Liver (tissue), 9 donors: ENCODE results near the gene DGCR6. TPM values are rescaled to one million over a fixed set of nuclear protein-coding genes. Genes with fewer than 3 reads are reported as not detected.
"Not testable (repeated sequence)": the region's sequence is repeated elsewhere in the genome, so short reads cannot be mapped to it uniquely, and the experiment has no call there.

Experiments used
- DNase-seq: peaks from one replicate; pipeline ENCODE4 v3.0.0-alpha.2; 2017; ENCODE audit warnings: low spot score
- H3K27ac ChIP-seq, 2 donors: one replicate each; pipeline ENCODE4 v1.7.0; 2013; ENCODE audit warnings: inconsistent platforms in 2 of 2, low read length in 2 of 2, control low read depth in 1 of 2, low read depth in 1 of 2, mild to moderate bottlenecking in 1 of 2
- H3K27me3 ChIP-seq, 4 donors: one replicate each; pipeline versions ENCODE4 v1.6.1 to v1.7.0; 2013; ENCODE audit warnings: low read length in 3 of 4, inconsistent platforms in 1 of 4, mild to moderate bottlenecking in 1 of 4, moderate library complexity in 1 of 4; ENCODE audit not compliant: control insufficient read depth in 4 of 4, insufficient read depth in 4 of 4
- H3K36me3 ChIP-seq, 4 donors: one replicate each; pipeline versions ENCODE4 v1.6.1 to v1.7.0; 2013; ENCODE audit warnings: low read length in 3 of 4, mild to moderate bottlenecking in 3 of 4, low read depth in 1 of 4, moderate library complexity in 1 of 4; ENCODE audit not compliant: control insufficient read depth in 4 of 4, insufficient read depth in 3 of 4
- H3K4me1 ChIP-seq, 4 donors: one replicate each; pipeline versions ENCODE4 v1.6.1 to v1.7.0; 2013; ENCODE audit warnings: low read length in 3 of 4, mild to moderate bottlenecking in 3 of 4, moderate library complexity in 1 of 4; ENCODE audit not compliant: control insufficient read depth in 4 of 4, insufficient read depth in 4 of 4
- H3K4me3 ChIP-seq, 3 donors: one replicate each; pipeline versions ENCODE4 v1.6.1 to v1.7.0; 2013; ENCODE audit warnings: low read length in 3 of 3, control low read depth in 1 of 3, low read depth in 1 of 3, mild to moderate bottlenecking in 1 of 3
- H3K9ac ChIP-seq, 2 donors: one replicate each; pipeline ENCODE4 v1.7.0; 2013; ENCODE audit warnings: low read length in 2 of 2, mild to moderate bottlenecking in 2 of 2, moderate library complexity in 2 of 2, control low read depth in 1 of 2, low read depth in 1 of 2
- H3K9me3 ChIP-seq, 4 donors: one replicate each; pipeline versions ENCODE4 v1.6.1 to v1.7.0; 2013; ENCODE audit warnings: low read length in 3 of 4; ENCODE audit not compliant: control insufficient read depth in 4 of 4
- CTCF ChIP-seq: fragments of 150-350 bp; IDR thresholded peaks from 2 replicates; pipeline ENCODE4 v1.5.1; 2017; ENCODE audit warnings: improper control_type of control experiment, low read depth, low read length; ENCODE audit not compliant: missing input control
- FOXA2 ChIP-seq: IDR thresholded peaks from 2 replicates; pipeline ENCODE4 v1.6.1; 2016; ENCODE audit warnings: antibody characterized with exemption
- GABPA ChIP-seq, 2 donors: IDR thresholded peaks in 1 of 2; conservative IDR thresholded peaks in 1 of 2; 2 replicates each; pipeline ENCODE4 v1.6.1; 2016; ENCODE audit warnings: antibody characterized with exemption in 2 of 2, mild to moderate bottlenecking in 1 of 2, moderate library complexity in 1 of 2
- HNF4G ChIP-seq: IDR thresholded peaks from 2 replicates; pipeline ENCODE4 v1.6.1; 2016; ENCODE audit warnings: antibody characterized with exemption
- JUND ChIP-seq, 2 donors: IDR thresholded peaks; 2 replicates each; pipeline ENCODE4 v1.6.1; 2016; ENCODE audit warnings: antibody characterized with exemption in 2 of 2
- NR2F2 ChIP-seq: IDR thresholded peaks from 2 replicates; pipeline ENCODE4 v1.6.1; 2016; ENCODE audit warnings: antibody characterized with exemption
- RAD21 ChIP-seq, 2 donors: IDR thresholded peaks; 2 replicates each; pipeline ENCODE4 v1.6.1; 2016; ENCODE audit warnings: antibody characterized with exemption in 2 of 2, mild to moderate bottlenecking in 2 of 2
- TAF1 ChIP-seq: conservative IDR thresholded peaks from 2 replicates; pipeline ENCODE4 v1.6.1; 2016; ENCODE audit warnings: antibody characterized with exemption, mild to moderate bottlenecking
- YY1 ChIP-seq: IDR thresholded peaks from 2 replicates; pipeline ENCODE4 v1.6.1; 2016; ENCODE audit warnings: antibody characterized with exemption, mild to moderate bottlenecking
- WGBS: extraction: QIAGEN DNeasy Blood & Tissue Kit; methylation state at CpG from one replicate; pipeline ENCODE4 v1.1.7; 2013; 5-methylcytosine and 5-hydroxymethylcytosine counted together
- polyA plus RNA-seq, 2 donors: library from polyadenylated mRNA; stranded (reverse) in 1 of 2; unstranded in 1 of 2; fragments of 200-250 nt in 1 of 2; fragments of >200 nt in 1 of 2; fragmentation: Nextera tagmentation in 1 of 2; extraction: Ambion mirVana in 1 of 2; gene quantifications; one replicate each; pipeline versions ENCODE4 v1.2.1 to v1.2.3, GENCODE V29; 2013 to 2015
- total RNA-seq, 2 donors: library from RNA; depleted of rRNA; stranded (reverse); fragments of >200 nt; gene quantifications; one replicate each; pipeline ENCODE4 v1.2.3, GENCODE V29; 2014
- TF ChIP-seq, protein P1 (sequence below): IDR thresholded peaks from 2 replicates; pipeline ENCODE4 v1.6.1; 2016; ENCODE audit warnings: antibody characterized with exemption
- TF ChIP-seq, protein P2 (sequence below): IDR thresholded peaks from 2 replicates; pipeline ENCODE4 v1.6.1; 2016; ENCODE audit warnings: antibody characterized with exemption, mild to moderate bottlenecking
- donor health status: healthy.
- donor health status: healthy.
- donor health status: healthy.
- donor health status: healthy.
- donor health status: healthy.

DGCR6 gene
- total and polyA plus RNA-seq, 4 donors: 0.92 to 1.5 (median 1.2) TPM

DNA sequence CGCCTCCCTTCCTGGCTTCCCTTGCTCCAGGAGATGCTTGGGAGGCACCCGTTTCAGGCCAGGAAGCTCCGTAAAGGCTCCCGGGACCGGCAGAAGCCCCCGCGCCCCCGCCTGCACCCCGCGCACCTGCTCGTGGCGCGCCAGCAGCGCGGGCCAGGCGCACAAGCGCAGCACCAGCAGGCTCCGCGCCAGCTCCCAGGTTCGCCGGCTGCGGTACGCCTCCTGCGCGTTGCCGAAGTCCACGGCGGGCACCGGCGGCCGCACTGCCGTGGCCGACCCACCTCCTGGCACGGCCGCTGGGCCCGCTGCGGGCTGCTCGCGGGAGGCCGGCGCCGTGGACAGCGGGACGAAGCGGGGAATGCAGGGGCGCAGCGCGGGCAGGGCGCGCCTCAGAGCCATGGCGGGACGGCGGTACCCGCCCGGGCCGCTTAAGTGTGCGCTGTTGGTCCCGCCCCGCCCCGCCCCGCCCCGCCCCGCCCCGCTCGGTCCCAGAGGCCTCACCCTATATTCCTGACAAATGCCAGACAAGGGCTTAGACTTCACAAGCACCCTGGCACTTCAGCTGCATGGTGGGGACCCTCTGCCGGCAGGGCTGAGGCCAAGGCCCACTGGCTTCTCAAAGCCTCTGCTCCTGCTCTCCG lies 29.9 kb downstream of the DGCR6 start, which contains the start of gene PRODH:
Gene PRODH, minus strand, starts transcription at position 405 of the 641 bp plus-strand sequence. Its CDS starts 6 bp downstream, at position 399.
- DNase-seq: no peak
- TF ChIP-seq HNF4G: no peak
- TF ChIP-seq TAF1: no peak
- TF ChIP-seq FOXA2: no peak
- TF ChIP-seq, protein P1, sequence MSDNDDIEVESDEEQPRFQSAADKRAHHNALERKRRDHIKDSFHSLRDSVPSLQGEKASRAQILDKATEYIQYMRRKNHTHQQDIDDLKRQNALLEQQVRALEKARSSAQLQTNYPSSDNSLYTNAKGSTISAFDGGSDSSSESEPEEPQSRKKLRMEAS: no peak
- TF ChIP-seq GABPA (IDR thresholded peaks at IDR 0.05 in 1 of 2, conservative IDR thresholded peaks at IDR 0.05 in 1 of 2): no peak
- TF ChIP-seq, protein P2, sequence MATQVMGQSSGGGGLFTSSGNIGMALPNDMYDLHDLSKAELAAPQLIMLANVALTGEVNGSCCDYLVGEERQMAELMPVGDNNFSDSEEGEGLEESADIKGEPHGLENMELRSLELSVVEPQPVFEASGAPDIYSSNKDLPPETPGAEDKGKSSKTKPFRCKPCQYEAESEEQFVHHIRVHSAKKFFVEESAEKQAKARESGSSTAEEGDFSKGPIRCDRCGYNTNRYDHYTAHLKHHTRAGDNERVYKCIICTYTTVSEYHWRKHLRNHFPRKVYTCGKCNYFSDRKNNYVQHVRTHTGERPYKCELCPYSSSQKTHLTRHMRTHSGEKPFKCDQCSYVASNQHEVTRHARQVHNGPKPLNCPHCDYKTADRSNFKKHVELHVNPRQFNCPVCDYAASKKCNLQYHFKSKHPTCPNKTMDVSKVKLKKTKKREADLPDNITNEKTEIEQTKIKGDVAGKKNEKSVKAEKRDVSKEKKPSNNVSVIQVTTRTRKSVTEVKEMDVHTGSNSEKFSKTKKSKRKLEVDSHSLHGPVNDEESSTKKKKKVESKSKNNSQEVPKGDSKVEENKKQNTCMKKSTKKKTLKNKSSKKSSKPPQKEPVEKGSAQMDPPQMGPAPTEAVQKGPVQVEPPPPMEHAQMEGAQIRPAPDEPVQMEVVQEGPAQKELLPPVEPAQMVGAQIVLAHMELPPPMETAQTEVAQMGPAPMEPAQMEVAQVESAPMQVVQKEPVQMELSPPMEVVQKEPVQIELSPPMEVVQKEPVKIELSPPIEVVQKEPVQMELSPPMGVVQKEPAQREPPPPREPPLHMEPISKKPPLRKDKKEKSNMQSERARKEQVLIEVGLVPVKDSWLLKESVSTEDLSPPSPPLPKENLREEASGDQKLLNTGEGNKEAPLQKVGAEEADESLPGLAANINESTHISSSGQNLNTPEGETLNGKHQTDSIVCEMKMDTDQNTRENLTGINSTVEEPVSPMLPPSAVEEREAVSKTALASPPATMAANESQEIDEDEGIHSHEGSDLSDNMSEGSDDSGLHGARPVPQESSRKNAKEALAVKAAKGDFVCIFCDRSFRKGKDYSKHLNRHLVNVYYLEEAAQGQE: no peak
- TF ChIP-seq RAD21 (IDR thresholded peaks at IDR 0.05): no peak
- TF ChIP-seq YY1: no peak
- TF ChIP-seq JUND (IDR thresholded peaks at IDR 0.05): no peak
- no peak for TF ChIP-seq CTCF
- TF ChIP-seq NR2F2: no peak
- Histone ChIP-seq H3K4me1 (no peaks in the 10 kb centered on the region), H3K27ac (no peak within 1 kb of the TSS), H3K9me3 (no peaks in the 10 kb centered on the region), H3K36me3 (no peaks in the 10 kb centered on the region), H3K27me3 (no peaks in the 10 kb centered on the region), H3K9ac (no peak within 1 kb of the TSS), H3K4me3 (no peak within 1 kb of the TSS)
- WGBS: no CpG with 5 or more reads among the region's 67 CpGs

DNA sequence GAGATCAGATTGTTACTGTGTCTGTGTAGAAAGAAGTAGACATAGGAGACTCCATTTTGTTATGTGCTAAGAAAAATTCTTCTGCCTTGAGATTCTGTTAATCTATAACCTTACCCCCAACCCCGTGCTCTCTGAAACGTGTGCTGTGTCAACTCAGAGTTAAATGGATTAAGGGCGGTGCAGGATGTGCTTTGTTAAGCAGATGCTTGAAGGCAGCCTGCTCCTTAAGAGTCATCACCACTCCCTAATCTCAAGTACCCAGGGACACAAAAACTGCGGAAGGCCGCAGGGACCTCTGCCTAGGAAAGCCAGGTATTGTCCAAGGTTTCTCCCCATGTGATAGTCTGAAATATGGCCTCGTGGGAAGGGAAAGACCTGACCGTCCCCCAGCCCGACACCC lies 32.6 kb downstream of the DGCR6 start:
- H3K9me3 ChIP-seq, DNase-seq, H3K4me3 ChIP-seq, H3K4me1 ChIP-seq, H3K27ac ChIP-seq, H3K27me3 ChIP-seq, H3K9ac ChIP-seq, H3K36me3 ChIP-seq: not testable (repeated sequence)
- whole genome bisulfite sequencing: 41% methylated on average over 5 of the region's 8 CpGs

DNA sequence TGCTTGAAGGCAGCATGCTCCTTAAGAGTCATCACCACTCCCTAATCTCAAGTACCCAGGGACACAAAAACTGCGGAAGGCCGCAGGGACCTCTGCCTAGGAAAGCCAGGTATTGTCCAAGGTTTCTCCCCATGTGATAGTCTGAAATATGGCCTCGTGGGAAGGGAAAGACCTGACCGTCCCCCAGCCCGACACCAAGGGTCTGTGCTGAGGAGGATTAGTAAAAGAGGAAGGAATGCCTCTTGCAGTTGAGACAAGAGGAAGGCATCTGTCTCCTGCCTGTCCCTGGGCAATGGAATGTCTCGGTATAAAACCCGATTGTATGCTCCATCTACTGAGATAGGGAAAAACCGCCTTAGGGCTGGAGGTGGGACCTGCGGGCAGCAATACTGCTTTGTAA lies 41.0 kb downstream of the DGCR6 start:
- H3K9me3 ChIP-seq, H3K27me3 ChIP-seq, H3K4me3 ChIP-seq, H3K36me3 ChIP-seq, DNase-seq, H3K9ac ChIP-seq, H3K27ac ChIP-seq: not testable (repeated sequence)
- 63% methylated on average over 3 of the region's 9 CpGs for WGBS
- H3K4me1 ChIP-seq: peaks cover 2 to 13% (median 7%) of the 10 kb centered on the region in 4 donors
